H1 (cell line): ENCODE results near the gene SRSF3. TPM values are rescaled to one million over a fixed set of nuclear protein-coding genes. Genes with fewer than 3 reads are reported as not detected.

Experiments
- CTCF ChIA-PET: fragments of 300-600 bp; sonication (Branson Sonifier 250); formaldehyde crosslinking; loops from one replicate; lab custom pipeline; 2021; ENCODE audit not compliant: partially characterized antibody; lab: Charles Lee
- POLR2A ChIA-PET: fragments of 300-600 bp; sonication (Branson Sonifier 250); formaldehyde crosslinking; loops from one replicate; lab custom pipeline; 2021; ENCODE audit warnings: inconsistent platforms; ENCODE audit not compliant: partially characterized antibody; lab: Charles Lee
- DNase-seq, 2 experiments: peaks; one replicate each; pipeline versions ENCODE4 v3.0.0 to v3.0.0-alpha.2; 2010 to 2022; ENCODE audit warnings: low spot score in 2 of 2, low read depth in 1 of 2, mixed read lengths in 1 of 2
- FAIRE-seq: peaks from 2 replicates; lab custom pipeline; 2011; peaks lifted over from hg19 to GRCh38; lab: Jason Lieb, UNC
- H2AFZ ChIP-seq: 2 replicates; pipeline ENCODE4 v1.8.1; 2012; ENCODE audit warnings: low read length, inconsistent platforms
- H2AK5ac ChIP-seq: 2 replicates; pipeline ENCODE4 v1.6.1; 2013; ENCODE audit warnings: low read depth, low read length
- H2BK120ac ChIP-seq: replicated peaks from 2 replicates; pipeline ENCODE3; 2013; ENCODE audit warnings: low read depth, low read length, inconsistent platforms
- H2BK12ac ChIP-seq: 2 replicates; pipeline ENCODE4 v1.6.1; 2013; ENCODE audit warnings: low read depth, low read length
- H2BK15ac ChIP-seq: 2 replicates; pipeline ENCODE4 v1.6.1; 2013; ENCODE audit warnings: low read length
- H2BK20ac ChIP-seq: 2 replicates; pipeline ENCODE4 v1.6.1; 2013; ENCODE audit warnings: low read length
- H2BK5ac ChIP-seq: 2 replicates; pipeline ENCODE4 v1.6.1; 2013; ENCODE audit warnings: low read depth, low read length
- H3K14ac ChIP-seq: 2 replicates; pipeline ENCODE4 v1.6.1; 2013; ENCODE audit warnings: inconsistent platforms; ENCODE audit not compliant: insufficient read length
- H3K18ac ChIP-seq: 2 replicates; pipeline ENCODE4 v1.6.1; 2013; ENCODE audit warnings: low read length; ENCODE audit errors: extremely low read depth
- H3K23ac ChIP-seq: 2 replicates; pipeline ENCODE4 v1.6.1; 2013; ENCODE audit warnings: inconsistent platforms; ENCODE audit not compliant: insufficient read length
- H3K23me2 ChIP-seq: 2 replicates; pipeline ENCODE4 v1.6.1; 2013; ENCODE audit warnings: low read depth, low read length
- H3K27ac ChIP-seq: 2 replicates; pipeline ENCODE4 v1.6.1; 2011; ENCODE audit warnings: low read depth, low read length, inconsistent platforms
- H3K27me3 ChIP-seq, 4 experiments: replicated peaks in 1 of 4; 1 replicate in 1 of 4; 2 replicates in 3 of 4; pipeline versions ENCODE4 v1.6.1 to v1.8.1; 2011 to 2013; ENCODE audit warnings: low read length in 3 of 4, mild to moderate bottlenecking in 3 of 4, inconsistent platforms in 2 of 4, mixed read lengths in 2 of 4, moderate library complexity in 1 of 4; ENCODE audit not compliant: control insufficient read depth in 3 of 4, insufficient read depth in 3 of 4; ENCODE audit errors: extremely low read depth in 1 of 4
- H3K36me3 ChIP-seq, 4 experiments: 2 replicates each; pipeline versions ENCODE4 v1.6.1 to v1.8.1; 2011 to 2013; ENCODE audit warnings: mild to moderate bottlenecking in 4 of 4, low read length in 3 of 4, moderate library complexity in 2 of 4, control low read depth in 1 of 4, inconsistent platforms in 1 of 4; ENCODE audit not compliant: insufficient read depth in 4 of 4, control insufficient read depth in 2 of 4
- H3K4ac ChIP-seq: replicated peaks from 2 replicates; pipeline ENCODE3; 2013; ENCODE audit warnings: low read length, low read depth, mixed read lengths, inconsistent platforms; ENCODE audit not compliant: insufficient read length
- H3K4me1 ChIP-seq, 4 experiments: replicated peaks in 1 of 4; 1 replicate in 1 of 4; 2 replicates in 3 of 4; pipeline versions ENCODE4 v1.6.1 to v1.8.1; 2011 to 2013; ENCODE audit warnings: low read length in 3 of 4, inconsistent platforms in 2 of 4, mixed read lengths in 1 of 4; ENCODE audit not compliant: insufficient read depth in 4 of 4, control insufficient read depth in 3 of 4
- H3K4me2 ChIP-seq, 2 experiments: 2 replicates each; pipeline versions ENCODE4 v1.6.1 to v1.8.1; 2011 to 2013; ENCODE audit warnings: low read depth in 2 of 2, low read length in 2 of 2, control low read depth in 1 of 2, inconsistent platforms in 1 of 2, mild to moderate bottlenecking in 1 of 2; ENCODE audit not compliant: insufficient read depth in 1 of 2
- H3K4me3 ChIP-seq, 4 experiments: fragments of 200-600, 300-600 bp in 1 of 4; sonication (generic), shearing (Covaris generic), sonication (Bioruptor Twin) in 1 of 4; 2 replicates each; pipeline versions ENCODE4 v1.5.1 to v1.8.1; 2011 to 2016; ENCODE audit warnings: low read length in 4 of 4, low read depth in 3 of 4, control low read depth in 2 of 4, inconsistent platforms in 2 of 4, mild to moderate bottlenecking in 2 of 4, mixed read lengths in 1 of 4, moderate library complexity in 1 of 4; ENCODE audit not compliant: insufficient read depth in 2 of 4; ENCODE audit errors: extremely low read depth in 1 of 4
- H3K56ac ChIP-seq: replicated peaks from 2 replicates; pipeline ENCODE3; 2013; ENCODE audit warnings: low read depth, mild to moderate bottlenecking, mixed read lengths, low read length, inconsistent platforms; ENCODE audit not compliant: insufficient read length
- H3K79me1 ChIP-seq: 2 replicates; pipeline ENCODE4 v1.6.1; 2013; ENCODE audit warnings: low read depth, low read length, control low read depth
- H3K79me2 ChIP-seq, 2 experiments: 2 replicates each; pipeline versions ENCODE4 v1.6.1 to v1.8.1; 2012 to 2013; ENCODE audit warnings: low read length in 2 of 2, mild to moderate bottlenecking in 2 of 2, inconsistent platforms in 1 of 2; ENCODE audit not compliant: insufficient read depth in 2 of 2, control insufficient read depth in 1 of 2
- H3K9ac ChIP-seq, 4 experiments: replicated peaks in 1 of 4; 1 replicate in 1 of 4; 2 replicates in 3 of 4; pipeline versions ENCODE4 v1.6.1 to v1.8.1; 2011 to 2013; ENCODE audit warnings: low read depth in 3 of 4, low read length in 3 of 4, control low read depth in 2 of 4, mild to moderate bottlenecking in 2 of 4, moderate library complexity in 2 of 4, inconsistent platforms in 1 of 4; ENCODE audit errors: extremely low read depth in 1 of 4
- H3K9me3 ChIP-seq, 2 experiments: 2 replicates each; pipeline versions ENCODE4 v1.6.1 to v1.8.1; 2012 to 2013; ENCODE audit warnings: mild to moderate bottlenecking in 2 of 2, moderate library complexity in 2 of 2, control low read depth in 1 of 2, inconsistent platforms in 1 of 2, low read depth in 1 of 2, low read length in 1 of 2, mixed read lengths in 1 of 2; ENCODE audit not compliant: insufficient read depth in 2 of 2
- H4K20me1 ChIP-seq, 2 experiments: replicated peaks in 1 of 2; 2 replicates each; pipeline versions ENCODE3 to v1.8.1; 2011 to 2013; ENCODE audit warnings: inconsistent platforms in 2 of 2, low read length in 2 of 2, mild to moderate bottlenecking in 1 of 2; ENCODE audit not compliant: insufficient read depth in 2 of 2, control insufficient read depth in 1 of 2
- H4K5ac ChIP-seq: 2 replicates; pipeline ENCODE4 v1.6.1; 2013; ENCODE audit warnings: low read length, low read depth, mixed read lengths, inconsistent platforms; ENCODE audit not compliant: insufficient read length
- H4K8ac ChIP-seq: 2 replicates; pipeline ENCODE4 v1.8.0; 2013; ENCODE audit warnings: mild to moderate bottlenecking, moderate library complexity, low read length, inconsistent platforms; ENCODE audit not compliant: insufficient read depth; ENCODE audit errors: extremely low read depth
- H4K91ac ChIP-seq: replicated peaks from 2 replicates; pipeline ENCODE3; 2013; ENCODE audit warnings: low read length, mixed read lengths, inconsistent platforms; ENCODE audit not compliant: insufficient read length
- BCL11A ChIP-seq, 2 experiments: IDR thresholded peaks; one replicate each; pipeline ENCODE4 v1.6.1; 2011; ENCODE audit warnings: low read depth in 2 of 2, low read length in 2 of 2, mild to moderate bottlenecking in 2 of 2
- CBX5 ChIP-seq: fragments of 300-800, 300-1000 bp; sonication (generic); IDR thresholded peaks from 2 replicates; pipeline ENCODE4 v1.7.1; 2016; ENCODE audit warnings: antibody characterized with exemption, low read length, low read depth
- CEBPB ChIP-seq: IDR thresholded peaks from 2 replicates; pipeline ENCODE4 v1.6.1; 2012; ENCODE audit warnings: low read depth, low read length
- CHD1 ChIP-seq: IDR thresholded peaks from 2 replicates; pipeline ENCODE4 v1.6.1; 2012; ENCODE audit warnings: low read depth, low read length, improper control_type of control experiment
- GABPA ChIP-seq: IDR thresholded peaks from 2 replicates; pipeline ENCODE4 v1.6.1; 2011; ENCODE audit warnings: mild to moderate bottlenecking, low read length, moderate library complexity, borderline replicate concordance; ENCODE audit not compliant: insufficient read depth
- KDM4A ChIP-seq: IDR thresholded peaks from one replicate; pipeline ENCODE4 v1.7.1; 2012; ENCODE audit warnings: low read depth, mild to moderate bottlenecking, moderate library complexity, low read length, inconsistent platforms; ENCODE audit not compliant: severe bottlenecking
- POLR2AphosphoS5 ChIP-seq: IDR thresholded peaks from 2 replicates; pipeline ENCODE4 v1.6.1; 2011; ENCODE audit warnings: low read depth, low read length
- RBBP5 ChIP-seq: IDR thresholded peaks from 2 replicates; pipeline ENCODE4 v1.7.1; 2012; ENCODE audit warnings: low read depth, mild to moderate bottlenecking, inconsistent platforms, low read length, moderate library complexity, borderline replicate concordance
- SIX5 ChIP-seq: IDR thresholded peaks from 2 replicates; pipeline ENCODE4 v1.6.1; 2011; ENCODE audit warnings: mild to moderate bottlenecking, low read depth, low read length
- SRF ChIP-seq: IDR thresholded peaks from 2 replicates; pipeline ENCODE4 v1.6.1; 2011; ENCODE audit warnings: mild to moderate bottlenecking, low read depth, low read length, moderate library complexity
- WGBS, 2 experiments: shearing (Covaris generic) in 1 of 2; methylation state at CpG; one replicate each; pipeline versions ENCODE4 v1.1.6 to v1.1.7; 2013 to 2015; ENCODE audit warnings: low lambda C conversion rate in 2 of 2, mixed read lengths in 2 of 2, inconsistent platforms in 1 of 2, low coverage in 1 of 2, missing lambda C conversion rate in 1 of 2; ENCODE audit not compliant: insufficient replicate concordance in 2 of 2, insufficient coverage in 1 of 2, insufficient read length in 1 of 2; ENCODE audit errors: extremely low coverage in 1 of 2, missing lambda C conversion rate in 1 of 2; 5-methylcytosine and 5-hydroxymethylcytosine counted together
- polyA plus RNA-seq, 7 experiments: library from polyadenylated mRNA; depleted of rRNA in 3 of 7; stranded (reverse) in 5 of 7; unstranded in 2 of 7; fragments of >200 nt in 5 of 7; fragments of 200-250 nt in 2 of 7; gene quantifications; 1 replicate in 5 of 7; 2 replicates in 1 of 7; 4 replicates in 1 of 7; pipeline versions ENCODE4 v1.2.1 to v1.2.3, GENCODE V29; 2011 to 2013; ENCODE audit warnings: missing spikeins in 2 of 7, mixed read lengths in 2 of 7
- total RNA-seq: library from RNA; stranded (reverse); fragmentation: NEBNext Ultra II Directional; extraction: Animal tissue kit (Norgen Biotek cat#: 25700); gene quantifications from 2 replicates; pipeline ENCODE4 v1.2.1, GENCODE V29; 2021
- TF ChIP-seq, protein P1 (sequence below): IDR thresholded peaks from 2 replicates; pipeline ENCODE4 v1.6.1; 2012; ENCODE audit warnings: inconsistent platforms

The SRSF3 gene
- total and polyA plus RNA-seq, 2 of the 8 experiments (the other 6 are each of a cell fraction or from before 2014, with no cell fraction given), result 471 to 689 TPM

DNA sequence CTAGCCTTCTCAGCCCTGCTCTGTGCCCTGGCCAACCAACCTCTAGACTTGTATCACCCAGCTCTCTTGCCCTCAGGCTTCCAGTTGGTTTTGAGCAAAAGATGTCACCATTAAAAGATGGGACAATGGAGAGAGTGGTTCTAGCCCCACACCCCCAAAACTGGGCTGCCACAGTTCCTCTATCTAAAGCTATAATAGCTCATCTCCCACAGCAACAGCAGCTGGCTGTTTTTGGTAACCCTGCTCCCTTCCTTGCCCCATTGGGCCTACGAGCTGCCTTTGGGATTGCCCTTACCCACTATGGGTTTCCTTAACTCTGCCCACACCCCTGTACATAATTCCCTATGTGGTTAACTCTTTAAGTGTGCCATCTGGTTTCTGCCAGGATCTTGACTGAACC lies 7.6 kb upstream of the SRSF3 start:
- POLR2A ChIA-PET, result interaction anchor here (1.0 to 11.3 kb wide), 2 partner anchors 11 to 22 kb away, joined by 4 to 174 read pairs; partner anchors contain the start of gene SRSF3
- no peak for TF ChIP-seq CHD1
- no peak for TF ChIP-seq RBBP5
- no peak for TF ChIP-seq CBX5
- TF ChIP-seq BCL11A (IDR thresholded peaks at IDR 0.05; ENCODE audit: low read depth in 2 of 2, low read length in 2 of 2), result no peak
- TF ChIP-seq GABPA, result no peak
- TF ChIP-seq SRF, result no peak
- no peak for TF ChIP-seq KDM4A
- TF ChIP-seq CEBPB, result no peak
- TF ChIP-seq POLR2AphosphoS5, result no peak
- TF ChIP-seq, protein P1, sequence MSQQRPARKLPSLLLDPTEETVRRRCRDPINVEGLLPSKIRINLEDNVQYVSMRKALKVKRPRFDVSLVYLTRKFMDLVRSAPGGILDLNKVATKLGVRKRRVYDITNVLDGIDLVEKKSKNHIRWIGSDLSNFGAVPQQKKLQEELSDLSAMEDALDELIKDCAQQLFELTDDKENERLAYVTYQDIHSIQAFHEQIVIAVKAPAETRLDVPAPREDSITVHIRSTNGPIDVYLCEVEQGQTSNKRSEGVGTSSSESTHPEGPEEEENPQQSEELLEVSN, result no peak
- TF ChIP-seq SIX5, result no peak

More for the DNA sequence above, 7.6 kb upstream of the SRSF3 start:
- Histone ChIP-seq H3K4me1 (no peaks in the 10 kb centered on the region), H3K27me3 (no peaks in the 10 kb centered on the region), H3K27ac (no peak overlapping the region), H3K36me3 (no peaks in the 10 kb centered on the region), H2AK5ac (no peak overlapping the region), H3K9ac (no peak overlapping the region), H4K8ac (no peak overlapping the region), H2BK15ac (no peak overlapping the region), H4K91ac (no peak overlapping the region), H3K4ac (no peak overlapping the region), H2BK20ac (no peak overlapping the region), H3K79me1 (no peaks in the 10 kb centered on the region), H3K4me3 (no peak overlapping the region), H3K14ac (no peak overlapping the region), H3K18ac (no peak overlapping the region), H2BK5ac (no peak overlapping the region), H3K4me2 (no peak overlapping the region), H3K9me3 (no peaks in the 10 kb centered on the region), H3K56ac (no peak overlapping the region), H3K79me2 (no peaks in the 10 kb centered on the region), H4K5ac (no peak overlapping the region), H2BK120ac (no peak overlapping the region), H4K20me1 (no peaks in the 10 kb centered on the region), H2BK12ac (no peak overlapping the region), H3K23ac (no peak overlapping the region), H2AFZ (no peak overlapping the region), H3K23me2 (peaks cover 2% of the 10 kb centered on the region; the same call in 1 of the 2 replicates)
- DNase-seq, result no peak
- CTCF ChIA-PET, result interaction anchor here (0.8 to 1.6 kb wide), 2 partner anchors 9 to 155 kb away, joined by 3 to 4 read pairs; no protein-coding TSS in a partner anchor
- WGBS, 2 experiments, result 77% methylated on average over 1 of the region's 1 CpG; no CpG with 5 or more reads in 1 of the 2 experiments
- FAIRE-seq, result no peak
